Lung microvascular endothelial cell (primary cell): ENCODE data around the gene CD8B. TPM values are rescaled to one million over a fixed set of nuclear protein-coding genes. Genes with fewer than 3 reads are reported as not detected.

Source experiments
- DNase-seq, 2 donors: peaks; one replicate each; pipeline versions ENCODE4 v3.0.0 to v3.0.0-alpha.2; 2010; ENCODE audit warnings: low read depth in 2 of 2
- total RNA-seq: library from RNA; depleted of rRNA; stranded (reverse); fragments of >200 nt; gene quantifications from 2 replicates; pipeline ENCODE4 v1.2.1, GENCODE V29; 2014

The CD8B gene
- total RNA-seq, 1 donor from 2014 or later: not detected

GRCh38 chr2:86774862-86775261 is 86.8 kb downstream of the CD8B start:
- no peak for DNase-seq

DNA sequence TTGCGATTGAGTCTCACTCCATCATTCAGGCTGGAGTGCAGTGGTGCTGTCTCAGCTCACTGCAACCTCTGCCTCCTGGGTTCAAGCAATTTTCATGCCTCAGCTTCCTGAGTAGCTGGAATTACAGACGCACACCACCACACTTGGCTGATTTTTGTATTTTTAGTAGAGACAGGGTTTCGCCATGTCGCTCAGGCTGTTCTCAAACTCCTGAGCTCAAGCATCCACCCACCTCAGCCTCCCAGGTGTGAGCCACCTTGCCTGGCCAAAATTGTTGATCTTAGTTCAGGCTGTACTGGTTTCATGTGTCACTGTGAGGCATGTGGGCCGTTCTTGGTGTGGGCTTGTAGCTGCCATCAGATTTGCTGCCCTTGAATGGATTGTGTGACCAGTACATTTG is 89.1 kb downstream of the CD8B start:
- DNase-seq: no peak

DNA sequence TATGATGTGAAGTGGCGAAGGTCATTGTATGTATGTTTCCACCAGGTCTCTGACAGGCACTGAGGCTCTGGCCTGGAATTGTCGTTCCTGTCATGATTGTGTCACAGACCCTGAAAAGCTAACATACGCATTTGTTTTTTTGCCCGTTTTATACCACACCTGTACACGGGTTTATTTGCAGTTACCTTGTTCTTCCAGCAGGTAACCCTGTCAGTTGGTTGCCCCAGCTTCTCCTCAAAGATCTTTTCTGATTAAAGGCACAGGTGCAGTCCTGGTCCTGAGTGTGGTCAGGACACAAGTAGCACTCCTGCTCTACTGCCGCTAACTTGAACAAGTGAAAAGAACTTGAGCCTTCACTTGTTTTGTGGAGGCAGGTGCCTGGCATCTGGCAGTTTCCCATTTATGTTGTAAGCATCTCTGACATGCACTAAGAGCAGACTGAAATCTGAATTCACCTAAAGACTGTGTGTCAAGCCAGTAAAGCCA is 90.8 kb downstream of the CD8B start:
- no peak for DNase-seq

GRCh38 chr2:86769838-86770237 is 91.8 kb downstream of the CD8B start:
- no peak for DNase-seq

DNA sequence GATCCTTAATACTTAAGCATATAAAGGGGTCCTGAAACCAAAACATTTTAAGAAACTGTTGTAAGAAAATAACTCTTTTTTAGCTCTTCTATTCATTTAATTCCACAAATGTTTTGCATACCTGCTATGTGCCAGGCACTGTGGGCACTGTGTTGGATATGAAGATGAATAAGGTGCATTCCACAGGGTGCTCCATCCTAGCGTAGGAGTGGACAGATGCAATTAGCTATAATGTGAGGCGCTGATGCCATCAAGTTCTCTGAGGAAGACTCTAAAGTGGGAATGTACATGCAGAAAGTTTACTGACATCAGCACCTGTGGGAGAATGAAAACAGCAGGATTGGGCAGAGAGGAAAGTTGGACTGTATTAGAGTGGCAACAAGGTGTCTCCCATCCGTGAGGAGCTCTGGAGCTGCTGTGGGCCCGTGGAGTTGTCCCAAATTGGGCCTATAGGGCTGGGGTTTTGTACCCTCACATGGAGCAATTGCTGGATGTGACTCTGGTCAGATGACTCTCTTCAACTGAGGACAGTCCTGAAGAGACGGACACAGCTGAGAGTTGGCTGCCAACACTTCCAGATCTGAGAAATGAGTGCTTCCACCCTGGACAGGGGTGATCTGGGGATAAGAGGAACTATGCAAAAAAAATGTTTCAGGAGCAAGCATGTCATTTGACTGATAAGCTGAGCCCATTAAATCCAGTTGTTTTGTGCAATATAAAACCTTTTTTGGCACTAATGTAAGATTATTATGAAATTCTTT is 93.3 kb downstream of the CD8B start:
- DNase-seq: no peak

Other genes with a start within 250 kb of the CD8B start
- 23.3 and 33.1 TPM in 2 replicates for gene RNF103, start 238.0 kb downstream of the CD8B start, total RNA-seq
- 54.3 and 73.0 TPM in 2 replicates for gene RMND5A, start 141.6 kb downstream of the CD8B start, total RNA-seq
- not detected in 2 replicates for gene CD8A, start 71.0 kb downstream of the CD8B start, total RNA-seq
- under 0.01 and 2.2 TPM in 2 replicates for gene RGPD1, start 80.2 kb upstream of the CD8B start, total RNA-seq
- gene PLGLB1, start 160.0 kb upstream of the CD8B start, total RNA-seq: 0.22 and 1.4 TPM in 2 replicates